GM18868 (cell line): Measurements from ENCODE around the gene DUSP12.
"Not testable (repeated sequence)": the region's sequence is repeated elsewhere in the genome, so short reads cannot be mapped to it uniquely, and the experiment has no call there.

ENCODE experiments used
- ATAC-seq: cut with Tn5 transposase; IDR thresholded peaks from one replicate; pipeline ENCODE4 v1.9.1; 2021; ENCODE audit warnings: mild to moderate bottlenecking, moderate library complexity; ENCODE audit not compliant: unreplicated experiment

Gene DUSP12

GRCh38 chr1:161749509-161750407, at the start of gene DUSP12:
Gene DUSP12 (plus strand): TSS chr1:161749786. CDS start chr1:161749802, 16 bp downstream.
- ATAC-seq, result peak; percentile 96

GRCh38 chr1:161702250-161702649, 47.3 kb upstream of the DUSP12 start:
- no peak for ATAC-seq

- ATAC-seq, result no peak
Measured at GRCh38 chr1:161705537-161705936, 44.0 kb upstream of the DUSP12 start.

- ATAC-seq, result no peak
Measured at GRCh38 chr1:161706113-161706481, 43.5 kb upstream of the DUSP12 start.

- ATAC-seq, result peak; percentile 74
Measured at GRCh38 chr1:161706482-161707347, 42.9 kb upstream of the DUSP12 start, which contains the start of gene FCRLA. Gene FCRLA (plus strand): TSS chr1:161707229. CDS start chr1:161707265, 36 bp downstream.

GRCh38 chr1:161707503-161707902, 42.1 kb upstream of the DUSP12 start:
- ATAC-seq, result no peak

- no peak for ATAC-seq
Measured at GRCh38 chr1:161709373-161709772, 40.2 kb upstream of the DUSP12 start.

- no peak for ATAC-seq
Measured at GRCh38 chr1:161710560-161710959, 39.0 kb upstream of the DUSP12 start.

GRCh38 chr1:161718559-161719324, 30.8 kb upstream of the DUSP12 start:
- peak; percentile 66 for ATAC-seq

GRCh38 chr1:161719325-161719611, 30.3 kb upstream of the DUSP12 start:
- ATAC-seq, result peak; percentile 53

- no peak for ATAC-seq
Measured at GRCh38 chr1:161720422-161720821, 29.2 kb upstream of the DUSP12 start.

- ATAC-seq, result no peak
Measured at GRCh38 chr1:161720956-161721737, 28.4 kb upstream of the DUSP12 start, which contains the start of gene FCRLB. Gene FCRLB (plus strand): TSS chr1:161721544. CDS start chr1:161722673, 1,129 bp downstream.

- no peak for ATAC-seq
Measured at GRCh38 chr1:161721738-161722343, 27.7 kb upstream of the DUSP12 start.

- ATAC-seq, result no peak
Measured at GRCh38 chr1:161722406-161722805, 27.2 kb upstream of the DUSP12 start.

GRCh38 chr1:161723459-161724141, 26.0 kb upstream of the DUSP12 start:
- ATAC-seq, result no peak

GRCh38 chr1:161725258-161725907, 24.2 kb upstream of the DUSP12 start:
- not testable (repeated sequence) for ATAC-seq

- ATAC-seq, result peak; percentile 20
Measured at GRCh38 chr1:161725908-161726472, 23.6 kb upstream of the DUSP12 start.
